HG03066 (cell line): ENCODE data around the gene DDC.

ENCODE experiments used
- ATAC-seq: cut with Tn5 transposase; IDR thresholded peaks from one replicate; pipeline ENCODE4 v1.9.1; 2021; ENCODE audit warnings: low read depth; ENCODE audit not compliant: unreplicated experiment

DDC gene

DNA sequence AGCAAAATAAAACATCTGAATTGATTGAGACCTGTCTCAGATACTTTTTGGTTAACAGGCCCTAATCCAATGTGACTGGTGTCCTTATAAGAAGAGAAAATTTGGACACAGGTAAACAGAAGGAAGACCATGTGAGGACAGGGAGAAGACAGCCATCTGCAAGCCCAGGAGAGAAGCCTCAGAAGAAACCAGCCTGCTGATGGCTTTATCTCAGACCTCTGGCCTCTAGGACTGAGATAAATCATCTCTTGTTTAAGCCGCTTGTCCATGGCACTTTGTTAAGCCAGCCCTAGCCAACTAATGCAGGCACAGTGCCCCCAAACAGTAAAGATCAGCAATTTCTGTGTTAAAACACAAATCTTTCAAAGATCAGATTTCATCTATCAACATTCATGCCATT lies 73.3 kb downstream of the DDC start:
- no peak for ATAC-seq

DNA sequence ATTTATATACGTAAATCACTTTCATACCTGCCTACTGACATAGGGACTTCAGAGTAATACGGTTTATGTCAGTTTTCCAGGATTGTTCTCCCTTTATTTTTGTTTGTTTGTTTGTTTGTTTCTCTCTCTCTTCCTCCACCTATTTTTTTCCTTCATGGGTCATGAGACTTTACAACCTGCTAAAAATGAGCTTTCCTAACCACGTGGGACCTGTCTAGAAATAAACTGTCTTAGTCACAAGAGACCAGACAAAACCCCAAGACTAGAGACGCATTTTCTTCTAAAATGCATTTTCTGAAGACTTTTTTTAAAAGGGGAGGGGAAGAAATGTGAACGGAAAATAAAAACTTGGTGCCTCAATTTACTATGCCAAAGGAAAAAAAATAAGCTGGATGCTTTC lies 74.0 kb downstream of the DDC start:
- no peak for ATAC-seq

DNA sequence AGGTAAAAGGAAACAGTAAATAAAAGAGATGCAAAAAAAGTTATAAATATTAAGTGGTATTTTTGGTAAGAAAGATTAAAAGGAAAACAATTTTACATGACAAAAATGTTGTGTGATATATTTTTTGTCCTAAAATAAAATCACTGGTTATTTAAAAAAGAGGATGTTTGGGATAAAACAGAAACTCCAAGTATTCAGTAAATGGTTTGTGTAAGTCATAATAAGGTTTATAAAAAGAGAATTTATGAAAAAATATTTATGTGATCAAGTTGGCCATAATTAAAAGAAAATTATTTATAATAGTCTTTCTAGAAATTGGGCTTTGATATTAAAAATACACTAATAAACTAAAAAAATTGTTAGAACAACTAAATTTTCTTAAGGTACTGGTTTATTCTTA lies 76.8 kb downstream of the DDC start:
- no peak for ATAC-seq

DNA sequence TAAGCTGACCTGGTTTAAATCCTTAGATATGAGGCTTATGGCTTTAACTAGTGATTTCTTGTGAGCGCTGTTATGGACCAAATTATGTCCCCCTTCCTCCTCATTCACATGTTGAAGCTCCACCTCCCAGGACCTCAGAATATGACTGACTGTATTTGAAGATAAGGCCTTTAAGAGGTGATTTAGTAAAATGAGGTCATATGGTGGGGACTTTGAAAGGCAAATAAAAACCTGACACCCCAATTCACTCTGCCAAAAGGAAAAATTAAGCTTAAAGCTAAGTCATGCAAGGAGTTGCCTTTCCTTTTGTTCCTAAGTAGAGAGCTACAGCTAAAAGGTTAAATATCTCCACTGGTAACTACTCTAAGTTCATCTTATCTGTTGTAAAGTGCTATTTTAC lies 78.7 kb downstream of the DDC start:
- no peak for ATAC-seq

DNA sequence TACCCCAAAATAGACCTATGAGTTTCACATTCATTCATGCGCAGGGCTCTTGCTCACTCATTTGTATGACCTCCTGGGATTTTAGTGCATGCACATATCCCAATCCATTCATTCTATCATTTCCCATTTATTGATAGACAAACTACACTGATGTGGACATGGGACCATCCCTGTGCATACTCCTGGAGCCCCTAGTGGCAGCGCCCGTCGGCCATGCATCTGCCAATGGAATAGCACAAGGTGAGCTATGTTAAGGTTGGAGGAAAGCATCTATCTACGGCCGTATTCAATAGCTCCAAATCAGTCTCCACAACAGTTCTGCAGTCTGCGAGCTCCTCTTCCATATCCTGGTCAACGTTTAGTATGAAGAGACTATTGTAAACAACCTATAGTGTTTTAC lies 83.3 kb downstream of the DDC start:
- ATAC-seq, result no peak

DNA sequence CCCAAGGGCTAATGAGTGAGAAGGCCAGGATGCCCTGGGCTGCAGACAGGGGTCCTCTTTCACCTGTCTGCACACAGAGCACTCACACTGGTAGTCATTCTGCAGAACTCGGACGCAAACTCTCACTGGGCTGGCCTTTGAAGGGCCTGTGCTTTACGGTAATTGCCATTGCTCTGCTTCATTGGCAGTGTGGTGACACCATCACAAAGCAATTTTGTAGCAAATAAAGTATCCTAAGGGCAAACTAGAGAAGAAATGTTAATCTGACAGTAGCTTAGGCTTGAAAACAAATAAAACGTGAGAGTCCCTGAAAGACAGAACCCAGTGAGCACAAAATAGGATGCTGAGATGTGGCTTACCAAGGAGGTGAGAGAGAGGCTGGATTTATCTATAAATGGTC lies 84.4 kb downstream of the DDC start:
- no peak for ATAC-seq

DNA sequence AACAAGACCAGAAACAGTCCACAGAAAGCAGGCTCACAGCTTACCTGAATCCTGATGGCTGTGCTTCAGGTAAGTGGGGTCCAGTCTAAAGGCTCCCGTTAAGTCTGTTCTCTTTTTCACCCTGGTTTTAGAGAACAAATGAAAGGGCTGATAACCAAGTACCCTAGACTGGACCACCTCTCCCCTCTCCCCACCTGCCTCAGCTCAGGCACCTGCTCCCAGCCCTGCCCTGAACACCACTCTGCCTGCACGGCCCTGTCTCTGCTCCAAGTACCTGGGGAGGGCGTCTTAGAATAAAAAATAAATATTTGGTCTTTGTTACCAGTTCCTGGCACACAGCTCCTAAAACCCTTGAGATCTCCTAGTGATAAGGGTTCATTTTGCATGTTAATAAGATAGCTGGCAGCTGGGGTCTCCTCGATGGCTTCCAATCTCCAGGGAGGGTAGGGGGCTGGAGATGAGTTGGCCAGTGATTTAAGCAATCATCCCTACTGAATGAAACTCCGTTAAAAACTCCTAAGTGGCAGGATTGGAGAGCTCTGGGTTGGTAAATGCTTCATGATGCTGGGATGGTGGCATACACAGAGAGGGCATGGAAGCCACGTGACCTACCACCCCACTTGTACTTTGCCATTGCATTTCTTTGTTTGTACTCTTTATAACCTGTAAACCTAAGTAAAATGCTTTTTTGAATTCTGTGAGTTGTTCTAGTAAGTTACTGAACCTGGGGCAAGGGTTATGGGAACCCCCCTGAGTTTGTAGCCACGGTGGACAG lies 85.3 kb downstream of the DDC start:
- no peak for ATAC-seq

DNA sequence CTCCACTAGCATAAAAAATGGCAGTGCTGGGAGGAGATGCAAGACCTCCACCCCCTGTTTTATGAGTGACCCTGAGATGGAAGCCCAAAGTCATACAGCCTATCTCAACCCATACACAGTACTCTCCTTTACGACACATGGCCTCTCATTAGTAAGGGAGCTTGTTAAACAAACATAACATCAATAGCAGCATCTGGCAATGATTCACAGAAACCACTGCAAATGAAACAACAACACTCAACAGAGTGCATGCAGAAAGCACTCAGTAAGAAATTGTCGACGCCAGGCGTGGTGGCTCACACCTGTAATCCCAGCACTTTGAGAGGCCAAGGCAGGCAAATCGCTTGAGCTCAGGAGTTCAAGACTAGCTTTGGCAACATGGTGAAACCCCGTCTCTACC lies 87.6 kb downstream of the DDC start:
- ATAC-seq, result no peak

DNA sequence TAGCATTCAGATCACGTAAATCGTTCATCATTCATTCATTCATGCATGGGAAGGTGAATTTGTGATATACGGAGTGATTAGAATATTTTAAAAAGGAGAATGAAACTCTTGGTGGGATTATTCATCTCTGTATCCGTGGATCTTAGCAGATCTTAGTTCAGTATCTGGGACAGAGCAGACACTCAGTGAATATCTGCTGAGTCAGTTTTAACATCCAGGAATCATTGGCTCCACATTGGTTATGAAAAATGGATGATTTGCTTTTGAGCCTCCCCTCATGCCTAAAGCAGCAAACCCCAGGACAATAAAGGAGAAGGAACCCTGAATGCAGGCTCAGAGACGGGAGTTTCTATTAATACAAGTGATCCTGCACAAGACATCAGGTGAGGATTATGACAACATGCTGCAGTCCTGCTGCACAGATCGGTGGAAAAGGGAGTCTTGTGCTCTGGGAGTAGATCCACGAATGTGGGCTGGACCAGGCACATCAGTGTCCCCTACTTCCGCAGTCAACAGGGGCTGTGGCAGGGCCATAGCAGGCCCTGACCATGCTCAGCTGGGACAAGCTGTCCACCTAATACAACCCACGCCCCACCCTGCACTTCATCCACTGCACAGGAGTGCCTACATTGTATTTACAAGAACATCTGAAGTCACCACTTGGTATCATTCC lies 88.1 kb downstream of the DDC start:
- no peak for ATAC-seq

- ATAC-seq, result no peak
Observed at GRCh38 chr7:50475340-50475739, 89.9 kb downstream of the DDC start.

GRCh38 chr7:50474382-50475160 lies 90.6 kb downstream of the DDC start:
- no peak for ATAC-seq

DNA sequence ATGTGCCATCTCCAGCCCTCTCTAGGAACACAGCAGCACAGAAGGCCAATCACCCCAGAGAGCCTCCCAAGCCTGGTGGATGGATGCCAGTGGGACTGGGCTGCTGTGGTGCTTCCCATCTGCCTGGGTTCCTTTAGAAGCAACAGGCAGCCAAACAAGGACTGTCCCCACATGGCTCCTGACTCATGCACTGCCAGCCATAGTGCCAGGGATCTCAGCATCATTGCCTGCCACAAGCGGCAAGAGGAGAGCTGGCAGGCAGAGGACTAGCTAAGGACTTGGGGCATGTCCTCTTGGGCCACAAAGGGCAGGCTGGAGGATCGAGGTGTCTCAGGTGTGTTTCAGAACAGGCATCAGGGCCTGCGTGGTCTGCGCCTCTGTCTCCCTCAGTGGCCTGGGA lies 91.7 kb downstream of the DDC start:
- ATAC-seq, result no peak

DNA sequence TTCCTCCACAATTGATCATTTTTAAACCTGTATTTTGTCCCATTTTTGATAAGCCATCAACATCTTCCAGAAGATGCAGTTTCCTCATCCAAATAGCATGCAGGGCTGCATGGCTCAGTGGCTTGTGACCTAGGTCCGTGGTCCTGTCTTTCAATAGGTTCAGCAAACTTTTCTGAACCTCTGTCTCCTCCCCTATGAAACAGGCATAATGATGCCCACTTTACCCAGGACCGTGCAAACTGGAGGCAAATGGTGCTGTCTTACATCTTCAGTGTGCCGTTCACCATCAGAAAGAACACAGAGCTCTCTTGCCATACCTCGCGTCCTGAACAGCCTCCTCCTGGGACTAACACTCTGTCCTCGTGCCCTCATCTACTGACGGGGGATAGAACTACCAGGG lies 92.8 kb downstream of the DDC start:
- no peak for ATAC-seq

- ATAC-seq, result no peak
Observed at GRCh38 chr7:50471970-50472369, 93.2 kb downstream of the DDC start.

DNA sequence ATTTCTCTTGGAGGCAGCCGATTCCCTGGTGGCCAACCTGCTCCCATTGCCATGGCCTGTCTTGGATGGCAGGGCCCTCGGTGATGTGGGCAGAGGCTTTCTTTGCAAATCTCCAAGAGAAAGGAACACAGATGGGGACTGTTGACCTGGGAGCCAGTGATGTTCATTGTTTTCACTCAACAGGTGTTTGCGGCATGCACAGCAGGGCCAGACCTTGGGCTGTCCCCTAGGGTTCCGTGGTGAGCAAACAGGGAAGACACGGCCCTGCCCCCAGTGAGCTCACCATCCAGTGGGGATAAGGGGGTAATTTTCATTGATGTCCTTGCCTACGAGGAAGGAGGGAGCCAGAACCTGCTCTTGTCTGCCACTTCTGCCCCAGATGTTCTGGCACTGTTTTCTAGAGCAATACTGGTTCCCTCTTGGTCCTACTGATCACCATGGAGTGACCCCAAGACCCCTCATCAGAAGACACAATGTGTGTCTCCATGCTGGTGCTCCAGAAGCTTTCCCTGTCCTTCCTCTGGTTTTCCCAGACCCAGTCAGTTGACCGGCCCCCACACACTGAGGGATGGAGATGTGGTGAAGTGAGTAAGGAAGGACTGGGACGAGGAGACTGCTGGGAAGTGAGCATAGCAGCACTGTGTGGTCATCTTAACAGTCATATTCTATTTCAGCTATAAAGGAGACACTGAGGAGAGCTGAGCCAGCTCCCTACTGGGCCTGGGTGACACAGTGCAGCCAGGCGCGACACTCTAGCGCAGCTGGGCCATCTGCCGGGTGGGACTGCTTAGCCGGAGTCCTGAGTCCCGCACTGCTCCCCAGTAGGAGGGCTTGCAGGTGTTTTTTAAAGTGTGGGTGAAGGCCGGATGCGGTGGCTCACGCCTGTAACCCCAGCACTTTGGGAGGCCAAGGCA lies 94.7 kb downstream of the DDC start:
- no peak for ATAC-seq

DNA sequence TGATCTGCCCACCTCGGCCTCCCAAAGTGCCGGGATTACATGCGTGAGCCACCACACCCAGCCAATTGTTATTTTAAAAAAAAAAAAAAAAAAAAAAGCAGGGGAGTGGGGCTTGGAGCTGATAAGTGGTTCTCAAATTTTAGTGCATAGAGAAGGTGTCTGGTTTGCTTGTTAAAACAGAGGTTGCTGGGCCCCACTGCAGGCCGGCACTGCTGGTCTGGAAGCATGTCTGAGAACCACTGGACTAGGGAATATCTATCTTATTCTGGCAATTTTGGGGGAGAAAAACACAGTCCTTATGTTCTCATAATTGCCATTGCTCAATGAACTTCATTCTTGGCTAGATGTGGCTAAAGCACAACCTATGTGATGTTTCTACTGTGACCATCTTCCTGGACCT lies 96.0 kb downstream of the DDC start:
- no peak for ATAC-seq

DNA sequence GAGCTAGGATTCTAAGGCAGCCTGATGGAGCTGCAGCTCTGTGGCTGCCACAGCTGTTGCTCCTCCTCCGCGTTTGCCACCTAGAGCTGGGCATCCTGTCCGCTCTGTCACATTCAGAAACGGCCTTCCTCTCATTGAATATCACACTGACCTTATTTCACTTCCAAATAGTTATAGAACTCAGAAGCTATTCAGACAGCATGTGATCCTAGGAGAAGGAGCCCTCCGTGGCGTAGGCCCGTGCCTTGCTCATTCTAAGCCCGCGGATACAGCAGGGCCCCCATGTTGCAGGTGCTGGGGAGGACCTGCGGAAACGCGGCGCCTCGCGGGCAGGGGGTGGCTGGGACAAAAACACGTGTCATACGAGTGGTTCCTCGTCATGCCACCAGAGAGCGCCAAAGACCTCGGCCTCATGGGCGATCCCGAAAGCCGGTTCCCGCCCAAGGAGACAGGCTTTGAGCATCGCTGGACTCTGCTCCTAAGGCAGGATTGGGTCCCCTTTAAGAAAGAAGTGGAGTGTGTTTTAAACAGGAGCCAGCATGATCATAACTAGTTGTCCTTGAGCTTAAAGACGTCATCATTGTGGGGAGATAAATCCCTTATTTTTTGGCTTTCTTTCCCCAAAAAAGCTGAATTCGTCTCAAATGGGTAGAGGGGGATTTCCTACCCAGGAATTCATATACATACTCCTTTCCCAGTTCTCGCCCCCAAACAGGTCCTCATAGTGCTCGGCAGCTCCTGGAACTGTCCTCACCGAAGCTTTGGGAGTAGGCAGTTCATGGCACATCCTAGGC lies 97.2 kb downstream of the DDC start:
- ATAC-seq, result peak; percentile 78

DNA sequence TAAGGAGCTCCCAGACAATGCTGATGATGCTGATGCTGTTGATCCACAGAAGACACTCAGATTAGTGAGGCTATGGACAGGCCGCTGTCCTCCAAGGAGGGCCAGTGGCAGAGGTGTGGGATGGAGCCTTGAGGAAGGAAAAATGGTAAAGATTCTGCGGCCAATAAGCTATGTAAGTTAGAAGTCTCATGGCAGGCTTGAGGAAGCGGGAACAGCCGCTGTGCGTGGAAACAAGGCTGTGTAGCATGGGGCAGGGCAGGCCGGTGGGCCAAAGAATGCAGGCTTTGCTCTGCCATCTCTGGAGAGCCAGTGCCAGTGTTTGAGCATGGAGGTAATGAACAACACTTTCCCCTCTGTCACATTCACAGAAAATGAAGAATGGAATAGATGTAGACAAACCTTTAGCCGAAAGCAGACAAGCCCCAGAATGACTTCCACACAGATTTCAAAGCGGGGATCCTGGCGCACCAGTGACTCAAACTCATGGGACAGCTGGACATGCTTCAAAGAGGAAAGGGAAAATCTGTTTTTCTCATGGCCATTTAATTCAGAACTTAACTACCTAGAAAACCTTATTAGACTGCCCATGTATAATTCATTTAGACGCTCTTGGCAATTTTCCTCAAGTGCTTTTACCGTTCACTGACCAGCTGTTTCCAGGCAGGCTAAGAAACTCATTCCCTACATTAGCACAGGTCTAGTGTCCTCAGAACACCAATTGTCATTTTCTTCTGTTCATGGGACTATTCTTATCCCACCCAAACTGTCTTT lies 98.2 kb downstream of the DDC start:
- ATAC-seq, result no peak

DNA sequence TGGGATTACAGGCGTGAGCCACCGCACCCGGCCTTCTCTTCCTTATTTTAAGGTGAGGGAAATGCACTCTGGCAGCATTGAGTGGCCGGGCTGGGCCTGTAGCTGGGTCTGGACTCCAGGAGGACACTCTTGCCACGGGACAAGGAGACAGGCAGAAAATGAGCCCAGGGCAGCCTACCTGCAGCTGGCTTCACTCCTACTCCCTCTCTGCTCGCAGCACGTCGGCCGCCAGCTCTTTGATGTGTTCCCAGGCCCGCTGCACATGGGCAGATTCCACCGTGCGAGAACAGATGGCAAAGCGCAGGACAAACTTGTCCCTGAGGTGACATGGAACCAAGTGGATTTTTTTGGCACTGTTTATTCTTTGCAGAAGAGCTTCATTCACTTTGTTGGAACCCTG lies 102.2 kb downstream of the DDC start:
- no peak for ATAC-seq
